GM12892 (cell line): ENCODE data around the gene PRKD3.

ENCODE experiments used
- POLR2A ChIP-seq: IDR thresholded peaks from 2 replicates; pipeline ENCODE4 v1.6.1; 2011; ENCODE audit warnings: low read depth, low read length, control low read depth
- POLR2AphosphoS5 ChIP-seq: IDR thresholded peaks from 2 replicates; pipeline ENCODE4 v1.6.1; 2011; ENCODE audit warnings: low read depth, low read length, control low read depth
- TAF1 ChIP-seq: IDR thresholded peaks from 2 replicates; pipeline ENCODE4 v1.6.1; 2011; ENCODE audit warnings: low read depth, mild to moderate bottlenecking, control low read depth, low read length, borderline replicate concordance

- no peak for TF ChIP-seq TAF1
- no peak for TF ChIP-seq POLR2AphosphoS5
- TF ChIP-seq POLR2A = no peak
Observed at GRCh38 chr2:37357069-37357468, 32.4 kb upstream of the PRKD3 start.
